ENCODE measurements around the gene EID1. TPM values are rescaled to one million over a fixed set of nuclear protein-coding genes. Genes with fewer than 3 reads are reported as not detected.

The EID1 gene
- total and polyA plus RNA-seq, 2 donors (not counting 3 experiments of a cell fraction or from before 2014, with no cell fraction given) = 146 to 155 TPM

DNA sequence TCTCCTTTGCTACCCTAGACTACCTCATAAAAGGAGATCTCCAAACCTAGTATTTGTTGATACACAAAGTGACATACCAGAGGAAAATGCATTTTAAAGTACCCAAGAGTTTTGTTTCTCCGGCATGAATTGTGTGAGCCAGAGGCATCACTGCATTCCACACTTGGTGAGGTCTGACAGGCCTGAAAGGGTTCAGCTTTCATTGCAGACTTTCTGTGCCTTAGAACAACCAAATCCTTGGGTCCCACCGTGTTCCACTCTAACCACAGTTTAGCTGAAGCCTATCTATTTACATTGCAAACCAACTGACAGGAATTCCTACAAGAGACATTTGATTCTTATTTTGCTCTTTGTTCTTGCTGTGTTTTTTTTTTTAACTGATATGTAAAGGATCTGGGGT is 21.0 kb upstream of the EID1 start:
- H3K27me3 ChIP-seq (ENCODE audit: control insufficient read depth in 2 of 2, insufficient read depth in 2 of 2, low read length in 2 of 2) = no peaks in the 10 kb centered on the region
- FAIRE-seq (no peak), DNase-seq (ENCODE audit: low read depth, low spot score) (no peak)
- H2AFZ ChIP-seq (ENCODE audit: low read depth, low read length) = no peak overlapping the region
- dilution Hi-C loops (cut with MboI; ENCODE audit: extremely low pct_ligation_motif_present, low sequenced_read_pairs) (no loop called here), intact Hi-C loops (cut with micrococcal nuclease) (loop anchor here (1.0 to 5.0 kb wide), 3 partner anchors 140 to 520 kb away; no protein-coding TSS in a partner anchor)
- no peaks in the 10 kb centered on the region for H3K79me2 ChIP-seq (ENCODE audit: control insufficient read depth, insufficient read depth, low read length)
- H3K27ac ChIP-seq (ENCODE audit: insufficient read depth, low read depth, low read length) = no peak overlapping the region
- no TSS peak for BruUV-seq (replicated peaks)
- H3K4me3 ChIP-seq (replicated peaks in 1 of 3; ENCODE audit: insufficient read depth in 1 of 3, low read depth in 1 of 3, low read length in 3 of 3) = no peak overlapping the region
- H3K36me3 ChIP-seq (ENCODE audit: control insufficient read depth in 2 of 2, extremely low read depth in 1 of 2, insufficient read depth in 2 of 2, low read length in 2 of 2) = no peaks in the 10 kb centered on the region
- H3K9ac ChIP-seq (replicated peaks; ENCODE audit: extremely low read depth, insufficient read depth, low read length) = no peak overlapping the region
- POLR2A ChIA-PET = no interaction called here
- H3K4me2 ChIP-seq (ENCODE audit: insufficient read depth, low read length) = no peak overlapping the region
- CTCF ChIA-PET = interaction anchor here (1.1 to 10.8 kb wide), 8 partner anchors 56 to 1288 kb away, joined by 4 to 181 read pairs (median 8); partner anchors contain the start of genes COPS2 and SHC4
- no peaks in the 10 kb centered on the region for H4K20me1 ChIP-seq (replicated peaks; ENCODE audit: control insufficient read depth, extremely low read depth, insufficient read depth, low read length)
- H3K9me1 ChIP-seq (replicated peaks; ENCODE audit: control insufficient read depth, extremely low read depth, insufficient read depth, low read length) = no peaks in the 10 kb centered on the region
- H3K4me1 ChIP-seq (ENCODE audit: control insufficient read depth, extremely low read depth, insufficient read depth, low read length) = no peaks in the 10 kb centered on the region
- TF ChIP-seq FOS (IDR thresholded peaks at IDR 0.05; ENCODE audit: borderline replicate concordance, insufficient read depth, low read length) (no peak), MYC (IDR thresholded peaks at IDR 0.05; ENCODE audit: low read depth, low read length) (no peak), JUN (IDR thresholded peaks at IDR 0.05; ENCODE audit: borderline replicate concordance, insufficient read depth, insufficient read length, low read depth) (no peak), POLR2AphosphoS5 (IDR thresholded peaks at IDR 0.05; ENCODE audit: insufficient read depth, low read depth, low read length) (no peak), GATA2 (IDR thresholded peaks at IDR 0.05; ENCODE audit: insufficient read depth, insufficient read length, low read depth, low read length) (no peak), EZH2 (IDR thresholded peaks at IDR 0.05; ENCODE audit: borderline replicate concordance, low read depth, low read length, severe bottlenecking) (no peak), POLR2A (IDR thresholded peaks at IDR 0.05; ENCODE audit: low read depth, low read length) (no peak)
- TF ChIP-seq, protein P1, sequence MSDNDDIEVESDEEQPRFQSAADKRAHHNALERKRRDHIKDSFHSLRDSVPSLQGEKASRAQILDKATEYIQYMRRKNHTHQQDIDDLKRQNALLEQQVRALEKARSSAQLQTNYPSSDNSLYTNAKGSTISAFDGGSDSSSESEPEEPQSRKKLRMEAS (IDR thresholded peaks at IDR 0.05; ENCODE audit: insufficient read depth, insufficient read length) = no peak
- TF ChIP-seq, protein P2, sequence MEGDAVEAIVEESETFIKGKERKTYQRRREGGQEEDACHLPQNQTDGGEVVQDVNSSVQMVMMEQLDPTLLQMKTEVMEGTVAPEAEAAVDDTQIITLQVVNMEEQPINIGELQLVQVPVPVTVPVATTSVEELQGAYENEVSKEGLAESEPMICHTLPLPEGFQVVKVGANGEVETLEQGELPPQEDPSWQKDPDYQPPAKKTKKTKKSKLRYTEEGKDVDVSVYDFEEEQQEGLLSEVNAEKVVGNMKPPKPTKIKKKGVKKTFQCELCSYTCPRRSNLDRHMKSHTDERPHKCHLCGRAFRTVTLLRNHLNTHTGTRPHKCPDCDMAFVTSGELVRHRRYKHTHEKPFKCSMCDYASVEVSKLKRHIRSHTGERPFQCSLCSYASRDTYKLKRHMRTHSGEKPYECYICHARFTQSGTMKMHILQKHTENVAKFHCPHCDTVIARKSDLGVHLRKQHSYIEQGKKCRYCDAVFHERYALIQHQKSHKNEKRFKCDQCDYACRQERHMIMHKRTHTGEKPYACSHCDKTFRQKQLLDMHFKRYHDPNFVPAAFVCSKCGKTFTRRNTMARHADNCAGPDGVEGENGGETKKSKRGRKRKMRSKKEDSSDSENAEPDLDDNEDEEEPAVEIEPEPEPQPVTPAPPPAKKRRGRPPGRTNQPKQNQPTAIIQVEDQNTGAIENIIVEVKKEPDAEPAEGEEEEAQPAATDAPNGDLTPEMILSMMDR (IDR thresholded peaks at IDR 0.05; ENCODE audit: extremely low read depth in 1 of 2, insufficient read depth in 1 of 2, low read depth in 1 of 2, low read length in 2 of 2) = no peak
- no peaks in the 10 kb centered on the region for H3K9me3 ChIP-seq (replicated peaks; ENCODE audit: control insufficient read depth, insufficient read depth, low read length)
